Prostate gland (tissue), 2 donors: ENCODE measurements around the gene AMDHD2.

Experiments
- CTCF ChIP-seq, 4 experiments: fragments of 200-600 bp in 2 of 4; fragments of 450-650 bp in 2 of 4; sonication (generic) in 2 of 4; IDR thresholded peaks; 1 replicate in 3 of 4; 2 replicates in 1 of 4; pipeline ENCODE4 v1.5.1; 2016 to 2019; ENCODE audit warnings: antibody characterized with exemption in 4 of 4, mild to moderate bottlenecking in 2 of 4, moderate library complexity in 2 of 4
- POLR2A ChIP-seq: fragments of 450-650 bp; IDR thresholded peaks from one replicate; pipeline ENCODE4 v1.6.1; 2016; ENCODE audit warnings: antibody characterized with exemption, mild to moderate bottlenecking

- TF ChIP-seq CTCF (IDR thresholded peaks at IDR 0.05) (peak in 1 of 4 experiments; percentile 24), POLR2A (peak; percentile 92)
These were observed 11.7 kb downstream of the AMDHD2 start for GRCh38 chr16:2531696-2532493.
